Measurements from ENCODE around the gene PRKCD. TPM values are rescaled to one million over a fixed set of nuclear protein-coding genes. Genes with fewer than 3 reads are reported as not detected.
A peak's percentile ranks its signal among the peaks of the same experiment; 100 is the strongest.

The PRKCD gene
- total RNA-seq, 2 experiments from 2014 or later = 13.3 to 108 TPM

DNA sequence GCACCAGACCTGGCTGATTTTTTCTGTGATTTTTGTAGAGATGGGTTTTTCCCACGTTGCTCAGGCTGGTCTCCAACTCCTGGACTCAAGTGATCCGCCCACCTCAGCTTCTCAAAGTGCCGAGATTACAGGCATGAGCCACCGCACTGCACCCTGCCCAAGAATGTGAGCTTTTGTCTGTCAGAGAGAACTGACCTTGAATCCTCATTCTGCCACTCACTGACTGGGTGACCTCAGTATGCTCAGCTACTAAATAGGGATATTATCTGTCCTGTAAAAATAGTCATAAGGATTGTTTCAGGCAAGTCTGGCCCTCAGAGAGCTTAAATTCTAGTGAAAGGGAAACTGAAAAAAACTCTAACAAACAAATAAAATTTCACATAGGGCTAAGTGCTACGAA, 28.7 kb upstream of the PRKCD start:
- Histone ChIP-seq H3K4me2 (ENCODE audit: low read length) (no peak overlapping the region), H3K4me3 (ENCODE audit: low read depth, low read length, poor library complexity, severe bottlenecking) (no peak overlapping the region), H2AFZ (ENCODE audit: low read length) (no peak overlapping the region), H4K20me1 (ENCODE audit: insufficient read depth, low read length) (no peaks in the 10 kb centered on the region), H3K9me3 (ENCODE audit: low read length) (no peaks in the 10 kb centered on the region), H3K27ac (ENCODE audit: low read depth, low read length, poor library complexity, severe bottlenecking) (no peak overlapping the region), H3K36me3 (ENCODE audit: insufficient read depth, low read length) (peaks cover 6% of the 10 kb centered on the region; the same call in 1 of the 2 replicates), H3K4me1 (ENCODE audit: insufficient read depth, low read length, poor library complexity, severe bottlenecking) (peaks cover 48% of the 10 kb centered on the region), H3K9me2 (ENCODE audit: insufficient read depth, low read length) (no peaks in the 10 kb centered on the region), H3K79me2 (ENCODE audit: insufficient read depth, low read depth, low read length) (peaks cover 21% of the 10 kb centered on the region)
- no TSS peak for BruUV-seq (replicated peaks)
- intact Hi-C loops (cut with micrococcal nuclease; ENCODE audit: unreplicated experiment) = no loop called here
- ChIA-PET CTCF (ENCODE audit: unreplicated experiment) (interaction anchor here (0.6 to 2.0 kb wide), 3 partner anchors 61 to 65 kb away, joined by 4 to 8 read pairs (median 5); no protein-coding TSS in a partner anchor), POLR2A (interaction anchor here (0.5 to 4.3 kb wide), 6 partner anchors 14 to 1051 kb away, joined by 3 to 19 read pairs (median 4); no protein-coding TSS in a partner anchor)
- DNase-seq (ENCODE audit: low spot score) = no peak
- no peak for TF ChIP-seq EZH2phosphoT487 (IDR thresholded peaks at IDR 0.05; ENCODE audit: borderline replicate concordance, low read depth, low read length)
- TF ChIP-seq CTCF (conservative IDR thresholded peaks at IDR 0.05; ENCODE audit: low read length) = no peak

- H3K4me2 ChIP-seq (ENCODE audit: low read length) = no peak overlapping the region
- POLR2A ChIA-PET = interaction anchor here (0.6 to 4.3 kb wide), 8 partner anchors 9 to 608 kb away, joined by 3 to 19 read pairs (median 4); partner anchors contain the start of gene PRKCD
- H2AFZ ChIP-seq (ENCODE audit: low read length) = no peak overlapping the region
- CTCF ChIA-PET (ENCODE audit: unreplicated experiment) = interaction anchor here (1.0 to 1.7 kb wide), 6 partner anchors 24 to 63 kb away, joined by 4 to 9 read pairs (median 6); partner anchors contain the start of gene PRKCD
- H4K20me1 ChIP-seq (ENCODE audit: insufficient read depth, low read length) = no peaks in the 10 kb centered on the region
- no peaks in the 10 kb centered on the region for H3K36me3 ChIP-seq (ENCODE audit: insufficient read depth, low read length)
- BruUV-seq (replicated peaks) = no TSS peak
- no peak overlapping the region for H3K4me3 ChIP-seq (ENCODE audit: low read depth, low read length, poor library complexity, severe bottlenecking)
- intact Hi-C loops (cut with micrococcal nuclease; ENCODE audit: unreplicated experiment) = loop anchor here (1.0 to 2.0 kb wide), 2 partner anchors 34 to 62 kb away; no protein-coding TSS in a partner anchor
- TF ChIP-seq EZH2phosphoT487 (IDR thresholded peaks at IDR 0.05; ENCODE audit: borderline replicate concordance, low read depth, low read length) (no peak), CTCF (conservative IDR thresholded peaks at IDR 0.05; ENCODE audit: low read length) (peak; percentile 90)
- H3K79me2 ChIP-seq (ENCODE audit: insufficient read depth, low read depth, low read length) = peaks cover 5% of the 10 kb centered on the region
- no peaks in the 10 kb centered on the region for H3K9me2 ChIP-seq (ENCODE audit: insufficient read depth, low read length)
- no peaks in the 10 kb centered on the region for H3K9me3 ChIP-seq (ENCODE audit: low read length)
- DNase-seq (ENCODE audit: low spot score) = peak; percentile 85
- H3K4me1 ChIP-seq (ENCODE audit: insufficient read depth, low read length, poor library complexity, severe bottlenecking) = peaks cover 48% of the 10 kb centered on the region
- no peak overlapping the region for H3K27ac ChIP-seq (ENCODE audit: low read depth, low read length, poor library complexity, severe bottlenecking)
Observed at GRCh38 chr3:53134631-53135232, 26.3 kb upstream of the PRKCD start.

DNA sequence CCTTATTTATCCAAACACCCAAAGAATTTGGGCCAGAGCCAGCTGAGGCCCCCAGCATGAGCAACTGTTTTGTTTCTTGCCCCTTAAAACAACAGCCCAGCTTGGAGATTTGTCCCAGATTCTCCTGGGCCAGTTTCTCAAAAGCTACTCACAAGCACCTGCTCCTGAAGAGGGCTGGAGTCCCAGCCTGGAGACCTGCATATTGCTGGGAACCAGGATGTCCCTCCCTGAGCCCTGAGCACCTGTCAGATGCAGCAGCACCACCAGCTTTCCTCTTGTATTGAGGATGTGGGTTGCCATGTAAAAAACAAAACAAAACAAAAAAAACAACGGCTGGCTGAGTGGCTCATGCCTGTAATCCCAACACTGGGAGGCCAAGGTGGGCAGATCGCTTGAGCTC, 23.8 kb upstream of the PRKCD start:
- Histone ChIP-seq H3K27ac (ENCODE audit: low read depth, low read length, poor library complexity, severe bottlenecking) (peak overlapping the region; percentile 45), H4K20me1 (ENCODE audit: insufficient read depth, low read length) (no peaks in the 10 kb centered on the region), H3K4me3 (ENCODE audit: low read depth, low read length, poor library complexity, severe bottlenecking) (no peak overlapping the region), H3K9me3 (ENCODE audit: low read length) (no peaks in the 10 kb centered on the region), H3K4me2 (ENCODE audit: low read length) (peak overlapping the region; percentile 40), H2AFZ (ENCODE audit: low read length) (peak overlapping the region; percentile 54; the same call in 1 of the 2 replicates), H3K79me2 (ENCODE audit: insufficient read depth, low read depth, low read length) (no peaks in the 10 kb centered on the region), H3K9me2 (ENCODE audit: insufficient read depth, low read length) (no peaks in the 10 kb centered on the region), H3K4me1 (ENCODE audit: insufficient read depth, low read length, poor library complexity, severe bottlenecking) (peaks cover 46% of the 10 kb centered on the region), H3K36me3 (ENCODE audit: insufficient read depth, low read length) (no peaks in the 10 kb centered on the region)
- no TSS peak for BruUV-seq (replicated peaks)
- ChIA-PET CTCF (ENCODE audit: unreplicated experiment) (interaction anchor here (0.6 to 1.3 kb wide), 4 partner anchors 22 to 59 kb away, joined by 3 to 4 read pairs (median 3); no protein-coding TSS in a partner anchor), POLR2A (interaction anchor here (0.6 to 2.6 kb wide), 14 partner anchors 9 to 172 kb away, joined by 3 to 9 read pairs (median 3); no protein-coding TSS in a partner anchor)
- intact Hi-C loops (cut with micrococcal nuclease; ENCODE audit: unreplicated experiment) = no loop called here
- TF ChIP-seq CTCF (conservative IDR thresholded peaks at IDR 0.05; ENCODE audit: low read length) (no peak), EZH2phosphoT487 (IDR thresholded peaks at IDR 0.05; ENCODE audit: borderline replicate concordance, low read depth, low read length) (no peak)
- DNase-seq (ENCODE audit: low spot score) = peak; percentile 66
